ENCODE data around the gene RNF215.

Gene RNF215

GRCh38 chr22:30334646-30335045 is 52.6 kb downstream of the RNF215 start:
- in situ Hi-C loops (cut with HindIII; ENCODE audit: low pct_ligation_motif_present, low sequenced_read_pairs) = no loop called here
- TF ChIP-seq CTCF (IDR thresholded peaks at IDR 0.05; ENCODE audit: low read depth, low read length, missing control alignments) = no peak
- no peaks in the 10 kb centered on the region for H3K27me3 ChIP-seq (replicated peaks)
- no peak overlapping the region for H3K27ac ChIP-seq
- peaks cover 78% of the 10 kb centered on the region for H3K36me3 ChIP-seq (replicated peaks)
- DNase-seq = no peak
- no peak overlapping the region for H3K4me3 ChIP-seq (ENCODE audit: low read depth, low read length)

- Histone ChIP-seq H3K4me3 (ENCODE audit: low read depth, low read length) (no peak overlapping the region), H3K27ac (no peak overlapping the region), H3K27me3 (replicated peaks) (no peaks in the 10 kb centered on the region), H3K36me3 (replicated peaks) (peaks cover 68% of the 10 kb centered on the region)
- DNase-seq = no peak
- TF ChIP-seq CTCF (IDR thresholded peaks at IDR 0.05; ENCODE audit: low read depth, low read length, missing control alignments) = no peak
- in situ Hi-C loops (cut with HindIII; ENCODE audit: low pct_ligation_motif_present, low sequenced_read_pairs) = no loop called here
Measured at GRCh38 chr22:30333707-30334087, 53.5 kb downstream of the RNF215 start.

GRCh38 chr22:30332994-30333706 is 54.1 kb downstream of the RNF215 start:
- H3K27me3 ChIP-seq (replicated peaks) = no peaks in the 10 kb centered on the region
- in situ Hi-C loops (cut with HindIII; ENCODE audit: low pct_ligation_motif_present, low sequenced_read_pairs) = no loop called here
- DNase-seq = no peak
- peaks cover 63% of the 10 kb centered on the region for H3K36me3 ChIP-seq (replicated peaks)
- H3K27ac ChIP-seq = no peak overlapping the region
- TF ChIP-seq CTCF (IDR thresholded peaks at IDR 0.05; ENCODE audit: low read depth, low read length, missing control alignments) = no peak
- H3K4me3 ChIP-seq (ENCODE audit: low read depth, low read length) = no peak overlapping the region

- DNase-seq = no peak
- in situ Hi-C loops (cut with HindIII; ENCODE audit: low pct_ligation_motif_present, low sequenced_read_pairs) = no loop called here
- no peak for TF ChIP-seq CTCF (IDR thresholded peaks at IDR 0.05; ENCODE audit: low read depth, low read length, missing control alignments)
- peaks cover 57% of the 10 kb centered on the region for H3K36me3 ChIP-seq (replicated peaks)
- H3K27ac ChIP-seq = no peak overlapping the region
- H3K4me3 ChIP-seq (ENCODE audit: low read depth, low read length) = no peak overlapping the region
- no peaks in the 10 kb centered on the region for H3K27me3 ChIP-seq (replicated peaks)
Measured at GRCh38 chr22:30332551-30332950, 54.7 kb downstream of the RNF215 start.

Data from brain microvascular endothelial cell (primary cell).